ENCODE results near the gene GATA6.

The GATA6 gene

GRCh38 chr18:22182884-22183697 is 13.7 kb downstream of the GATA6 start:
- TF ChIP-seq EGR1 (IDR thresholded peaks at IDR 0.05), result no peak
- no peak for TF ChIP-seq YY1 (IDR thresholded peaks at IDR 0.05; ENCODE audit: low read depth)
- no peak for TF ChIP-seq CEBPB (IDR thresholded peaks at IDR 0.05)
- TF ChIP-seq CREB1 (IDR thresholded peaks at IDR 0.05; ENCODE audit: low read depth), result no peak
- no peak for TF ChIP-seq MAX (IDR thresholded peaks at IDR 0.05)
- TF ChIP-seq TCF12 (IDR thresholded peaks at IDR 0.05; ENCODE audit: low read depth), result no peak
- TF ChIP-seq REST (IDR thresholded peaks at IDR 0.05; ENCODE audit: low read depth), result no peak
- TF ChIP-seq EP300 (IDR thresholded peaks at IDR 0.05; ENCODE audit: borderline replicate concordance), result no peak
- TF ChIP-seq NFIC (IDR thresholded peaks at IDR 0.05), result no peak
- TF ChIP-seq TEAD4 (IDR thresholded peaks at IDR 0.05), result no peak

GRCh38 chr18:22183698-22184170 is 14.3 kb downstream of the GATA6 start:
- TF ChIP-seq TAF1 (IDR thresholded peaks at IDR 0.05; ENCODE audit: low read depth) (no peak), YY1 (IDR thresholded peaks at IDR 0.05; ENCODE audit: low read depth) (no peak), NFIC (IDR thresholded peaks at IDR 0.05) (no peak), EP300 (IDR thresholded peaks at IDR 0.05; ENCODE audit: borderline replicate concordance) (no peak), MAX (IDR thresholded peaks at IDR 0.05) (no peak), CEBPB (IDR thresholded peaks at IDR 0.05) (no peak), ZBTB7A (IDR thresholded peaks at IDR 0.05; ENCODE audit: low read depth) (no peak), EGR1 (IDR thresholded peaks at IDR 0.05) (no peak)

- TF ChIP-seq USF1 (IDR thresholded peaks at IDR 0.05) (no peak), YY1 (IDR thresholded peaks at IDR 0.05; ENCODE audit: low read depth) (no peak), CREB1 (IDR thresholded peaks at IDR 0.05; ENCODE audit: low read depth) (no peak), TAF1 (IDR thresholded peaks at IDR 0.05; ENCODE audit: low read depth) (no peak), EGR1 (IDR thresholded peaks at IDR 0.05) (no peak)
Measured at GRCh38 chr18:22185273-22185672, 15.9 kb downstream of the GATA6 start.

- TF ChIP-seq CREB1 (IDR thresholded peaks at IDR 0.05; ENCODE audit: low read depth) (no peak), REST (IDR thresholded peaks at IDR 0.05; ENCODE audit: low read depth) (no peak), FOXM1 (IDR thresholded peaks at IDR 0.05; ENCODE audit: borderline replicate concordance, low read depth) (no peak), EP300 (IDR thresholded peaks at IDR 0.05; ENCODE audit: borderline replicate concordance) (no peak), NFIC (IDR thresholded peaks at IDR 0.05) (no peak), MAX (IDR thresholded peaks at IDR 0.05) (no peak), RAD21 (IDR thresholded peaks at IDR 0.05; ENCODE audit: low read depth) (no peak), USF1 (IDR thresholded peaks at IDR 0.05) (no peak), EGR1 (IDR thresholded peaks at IDR 0.05) (no peak), TCF12 (IDR thresholded peaks at IDR 0.05; ENCODE audit: low read depth) (no peak)
Measured at GRCh38 chr18:22185771-22186386, 16.5 kb downstream of the GATA6 start.

- TF ChIP-seq NFIC (IDR thresholded peaks at IDR 0.05) (no peak), ZBTB7A (IDR thresholded peaks at IDR 0.05; ENCODE audit: low read depth) (no peak), EP300 (IDR thresholded peaks at IDR 0.05; ENCODE audit: borderline replicate concordance) (no peak), YY1 (IDR thresholded peaks at IDR 0.05; ENCODE audit: low read depth) (no peak), USF1 (IDR thresholded peaks at IDR 0.05) (no peak), TAF1 (IDR thresholded peaks at IDR 0.05; ENCODE audit: low read depth) (no peak), TCF12 (IDR thresholded peaks at IDR 0.05; ENCODE audit: low read depth) (no peak), TEAD4 (IDR thresholded peaks at IDR 0.05) (no peak), CEBPB (IDR thresholded peaks at IDR 0.05) (no peak), EGR1 (IDR thresholded peaks at IDR 0.05) (no peak), RAD21 (IDR thresholded peaks at IDR 0.05; ENCODE audit: low read depth) (no peak), MAX (IDR thresholded peaks at IDR 0.05) (no peak), FOXM1 (IDR thresholded peaks at IDR 0.05; ENCODE audit: borderline replicate concordance, low read depth) (no peak)
Measured at GRCh38 chr18:22186484-22186971, 17.1 kb downstream of the GATA6 start.
